ENCODE data around the gene ABHD17B. TPM values are rescaled to one million over a fixed set of nuclear protein-coding genes. Genes with fewer than 3 reads are reported as not detected.

ABHD17B gene
- total RNA-seq, 1 donor from 2014 or later = 18.3 TPM

- DNase-seq (ENCODE audit: low spot score) = no peak
Observed at GRCh38 chr9:71878327-71879274, 32.4 kb downstream of the ABHD17B start.

GRCh38 chr9:71876829-71877228 is 34.2 kb downstream of the ABHD17B start:
- DNase-seq (ENCODE audit: low spot score) = no peak

GRCh38 chr9:71876106-71876505 is 34.9 kb downstream of the ABHD17B start:
- DNase-seq (ENCODE audit: low spot score) = no peak

- no peak for DNase-seq (ENCODE audit: low spot score)
Observed at GRCh38 chr9:71875345-71875744, 35.6 kb downstream of the ABHD17B start.

- DNase-seq (ENCODE audit: low spot score) = no peak
Observed at GRCh38 chr9:71863631-71864030, 47.4 kb downstream of the ABHD17B start.

- no peak for DNase-seq (ENCODE audit: low spot score)
Observed at GRCh38 chr9:71861618-71862017, 49.4 kb downstream of the ABHD17B start.

- no peak for DNase-seq (ENCODE audit: low spot score)
Observed at GRCh38 chr9:71859939-71860338, 51.1 kb downstream of the ABHD17B start.

GRCh38 chr9:71858812-71859211 is 52.2 kb downstream of the ABHD17B start:
- DNase-seq (ENCODE audit: low spot score) = no peak

- DNase-seq (ENCODE audit: low spot score) = no peak
Observed at GRCh38 chr9:71858102-71858798, 52.7 kb downstream of the ABHD17B start.

- no peak for DNase-seq (ENCODE audit: low spot score)
Observed at GRCh38 chr9:71857159-71857558, 53.8 kb downstream of the ABHD17B start.

- no peak for DNase-seq (ENCODE audit: low spot score)
Observed at GRCh38 chr9:71854811-71855210, 56.2 kb downstream of the ABHD17B start.

- no peak for DNase-seq (ENCODE audit: low spot score)
Observed at GRCh38 chr9:71853084-71853483, 57.9 kb downstream of the ABHD17B start.

GRCh38 chr9:71850996-71851395 is 60.0 kb downstream of the ABHD17B start:
- DNase-seq (ENCODE audit: low spot score) = no peak

GRCh38 chr9:71847892-71848291 is 63.1 kb downstream of the ABHD17B start:
- DNase-seq (ENCODE audit: low spot score) = no peak

- no peak for DNase-seq (ENCODE audit: low spot score)
Observed at GRCh38 chr9:71844808-71845207, 66.2 kb downstream of the ABHD17B start.

- no peak for DNase-seq (ENCODE audit: low spot score)
Observed at GRCh38 chr9:71839668-71840067, 71.3 kb downstream of the ABHD17B start.

- no peak for DNase-seq (ENCODE audit: low spot score)
Observed at GRCh38 chr9:71835596-71835995, 75.4 kb downstream of the ABHD17B start.

- no peak for DNase-seq (ENCODE audit: low spot score)
Observed at GRCh38 chr9:71830929-71831328, 80.1 kb downstream of the ABHD17B start.

- DNase-seq (ENCODE audit: low spot score) = no peak
Observed at GRCh38 chr9:71830153-71830552, 80.8 kb downstream of the ABHD17B start.

GRCh38 chr9:71826279-71826678 is 84.7 kb downstream of the ABHD17B start:
- DNase-seq (ENCODE audit: low spot score) = no peak

- no peak for DNase-seq (ENCODE audit: low spot score)
Observed at GRCh38 chr9:71824257-71824656, 86.7 kb downstream of the ABHD17B start.

GRCh38 chr9:71822935-71823334 is 88.1 kb downstream of the ABHD17B start:
- no peak for DNase-seq (ENCODE audit: low spot score)

- no peak for DNase-seq (ENCODE audit: low spot score)
Observed at GRCh38 chr9:71822456-71822855, 88.5 kb downstream of the ABHD17B start.

Measured in mucosa of gallbladder (tissue), 1 donor.